HG02943 (cell line): Measurements from ENCODE around the gene GDPD4.

Experiments used
- ATAC-seq: cut with Tn5 transposase; IDR thresholded peaks from one replicate; pipeline ENCODE4 v1.9.1; 2021; ENCODE audit warnings: mild to moderate bottlenecking, low read depth, moderate library complexity; ENCODE audit not compliant: unreplicated experiment

GDPD4 gene, protein sequence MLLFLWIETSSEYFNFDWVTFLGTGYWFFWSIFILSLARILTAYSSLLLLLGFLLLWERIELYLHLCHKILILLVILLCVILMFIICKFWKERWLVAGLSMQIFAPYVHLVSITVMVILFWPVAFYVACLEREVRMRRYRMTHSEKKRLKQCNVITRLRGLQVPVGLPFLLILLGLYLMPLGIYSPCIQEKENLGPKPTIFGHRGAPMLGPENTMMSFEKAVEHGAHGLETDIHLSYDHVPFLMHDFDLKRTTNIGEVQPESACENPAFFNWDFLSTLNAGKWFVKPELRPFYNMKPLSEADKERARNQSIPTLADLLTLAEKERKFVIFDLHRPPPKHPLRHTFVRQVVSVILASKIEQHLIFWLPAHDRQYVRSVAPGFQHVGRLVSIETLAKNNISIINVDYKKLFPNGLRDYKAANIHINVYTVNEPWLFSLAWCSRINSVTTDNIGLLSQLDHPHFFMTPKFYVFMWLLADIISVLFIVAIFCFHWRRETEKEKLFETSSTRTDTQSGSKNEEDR

DNA sequence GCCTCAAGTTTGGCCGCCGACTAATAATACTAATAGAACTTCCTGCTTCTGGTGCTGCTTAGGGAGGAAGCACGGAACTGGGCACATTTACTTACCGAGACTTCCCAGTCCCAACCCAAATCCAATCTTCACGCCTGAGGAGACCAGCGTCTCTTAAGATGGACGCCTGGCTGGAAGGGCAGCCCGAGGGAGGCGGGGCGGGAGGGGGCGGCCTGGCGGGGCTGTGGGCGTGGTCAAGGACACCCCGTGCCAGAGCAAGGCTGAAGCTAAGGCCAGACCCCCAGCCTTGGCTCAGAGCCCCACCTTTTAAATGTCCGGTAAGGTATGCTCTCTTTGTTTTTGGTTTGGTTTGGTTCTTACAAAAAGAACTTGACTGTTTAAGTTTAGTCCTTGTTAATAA, at the start of gene GDPD4:
Gene GDPD4 (minus strand): TSS at position 177 of the 400 bp plus-strand sequence. CDS start 16,549 bp downstream, outside the sequence.
- ATAC-seq = no peak

DNA sequence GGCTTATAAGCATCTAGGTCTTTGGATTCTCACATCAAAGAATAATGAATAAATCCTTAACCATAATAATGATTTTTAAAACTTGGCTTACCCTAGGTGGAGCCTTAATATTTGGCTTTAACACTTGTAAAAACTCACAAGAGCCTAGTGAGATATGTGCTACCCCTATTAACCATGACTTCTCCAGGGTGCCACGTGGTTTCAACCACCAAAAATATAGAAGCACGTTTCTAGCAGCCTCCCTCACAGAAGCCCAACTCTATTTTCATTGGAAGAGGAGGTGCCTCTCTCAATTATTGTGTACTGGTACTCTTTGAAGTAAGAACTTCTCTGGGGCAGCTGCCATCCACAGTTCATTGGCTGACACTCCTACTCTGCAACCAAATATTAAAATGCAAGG, 46.5 kb upstream of the GDPD4 start:
- ATAC-seq = no peak

DNA sequence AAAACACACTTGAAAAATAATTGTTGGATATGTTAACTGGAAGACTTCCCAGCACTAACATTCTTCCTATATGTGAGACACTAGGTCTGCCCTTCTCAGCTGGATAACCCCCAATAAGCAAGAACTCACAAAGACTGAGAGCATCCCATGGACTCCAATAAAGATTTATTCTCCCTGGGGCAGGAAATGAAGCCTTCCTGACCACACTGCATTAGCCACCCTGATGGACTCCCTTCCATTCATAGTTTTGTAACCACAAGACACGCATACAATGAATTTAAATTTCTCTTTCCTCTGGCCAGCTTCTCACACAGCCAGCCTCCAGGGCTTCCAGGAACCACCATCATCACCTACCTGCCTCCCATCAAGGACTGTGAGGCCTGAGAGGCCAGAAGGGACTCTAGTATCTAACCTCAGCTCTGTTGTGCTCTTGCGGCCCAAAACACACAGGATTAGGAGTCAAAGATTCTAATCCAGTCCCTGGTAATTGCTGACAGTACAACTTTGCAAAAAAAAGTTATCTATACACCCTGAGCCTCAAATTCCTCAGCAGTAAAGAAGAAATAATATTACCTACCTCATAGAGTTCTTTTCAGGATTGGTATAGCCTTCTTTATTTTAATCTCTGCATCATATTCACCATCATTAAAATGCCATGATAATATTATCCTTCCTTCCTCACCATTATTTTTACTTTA, 45.6 kb upstream of the GDPD4 start:
- no peak for ATAC-seq

DNA sequence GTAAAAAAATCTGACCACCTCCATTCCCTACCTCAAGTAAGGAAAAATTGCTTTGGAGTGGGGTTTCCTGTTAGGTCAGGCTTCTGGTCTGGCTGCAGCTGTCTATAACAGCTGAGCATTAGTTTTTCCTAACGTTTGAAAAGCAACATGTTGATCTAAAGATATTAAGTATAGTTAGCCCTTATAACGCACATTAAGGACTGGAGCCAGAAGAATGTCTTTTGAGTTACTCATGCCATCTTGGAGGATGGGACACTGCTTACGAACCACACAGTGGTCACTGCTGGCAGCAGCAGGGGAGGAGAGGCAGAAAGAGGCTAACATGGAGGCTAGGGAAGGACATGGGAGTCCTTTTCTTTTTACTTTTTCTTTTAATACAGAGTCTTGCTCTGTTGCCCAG, 44.1 kb upstream of the GDPD4 start:
- no peak for ATAC-seq

DNA sequence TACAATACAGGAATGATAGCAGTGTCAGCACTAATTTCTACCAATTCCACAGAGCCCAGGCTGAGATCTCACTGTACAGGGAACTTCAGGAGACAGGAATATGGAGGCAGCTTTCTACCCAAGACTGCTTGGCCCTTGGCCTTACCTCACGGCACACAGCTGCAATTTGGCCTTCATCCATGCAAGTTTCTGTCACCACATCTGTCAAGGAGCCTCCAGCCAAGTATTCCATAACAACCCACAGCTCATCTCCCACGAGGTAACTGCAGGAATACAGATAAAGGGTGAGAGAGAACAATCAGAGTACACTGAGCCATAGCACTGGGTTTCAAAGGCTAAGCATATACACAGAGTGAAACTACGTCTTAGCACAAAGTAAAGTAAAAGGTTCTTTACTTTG, 39.0 kb upstream of the GDPD4 start:
- no peak for ATAC-seq

DNA sequence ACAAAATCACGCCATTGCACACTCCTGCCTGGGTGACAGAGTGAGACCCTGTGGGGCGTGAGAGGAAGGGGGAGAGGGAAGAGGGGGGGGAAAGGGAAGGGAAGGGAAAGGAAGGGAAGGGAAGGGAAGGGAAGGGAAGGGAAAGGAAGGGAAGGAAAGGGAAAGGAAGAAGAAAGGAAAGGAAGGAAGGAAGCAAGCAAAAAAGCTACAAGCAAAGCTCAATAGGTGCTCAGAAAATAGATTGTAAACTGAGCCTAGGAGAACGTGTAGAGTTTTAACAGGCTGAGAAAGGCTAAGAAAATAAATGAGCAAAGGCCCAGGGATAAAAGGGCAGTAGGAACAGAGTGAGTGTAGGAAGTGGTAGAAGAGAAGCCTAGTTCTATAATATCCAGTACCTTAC, 30.8 kb upstream of the GDPD4 start:
- no peak for ATAC-seq

DNA sequence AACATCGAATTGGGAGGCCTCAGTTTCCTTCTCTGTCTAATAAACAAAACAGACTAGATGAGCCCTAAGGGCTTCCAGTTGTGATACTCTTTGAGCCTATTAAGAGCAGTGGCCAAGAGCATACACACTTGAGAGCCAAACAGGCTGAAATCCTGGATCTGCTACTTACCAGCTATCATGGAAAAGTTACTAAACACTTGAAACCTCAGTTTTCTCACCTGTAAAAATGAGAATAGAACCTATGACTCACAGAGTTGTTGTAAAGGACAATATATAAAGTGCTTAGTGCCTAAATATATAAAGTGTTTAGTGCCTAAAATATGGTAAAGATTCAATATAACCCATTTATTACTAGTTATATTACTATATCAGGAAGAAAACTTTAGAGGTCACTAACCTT, 23.7 kb upstream of the GDPD4 start:
- no peak for ATAC-seq

DNA sequence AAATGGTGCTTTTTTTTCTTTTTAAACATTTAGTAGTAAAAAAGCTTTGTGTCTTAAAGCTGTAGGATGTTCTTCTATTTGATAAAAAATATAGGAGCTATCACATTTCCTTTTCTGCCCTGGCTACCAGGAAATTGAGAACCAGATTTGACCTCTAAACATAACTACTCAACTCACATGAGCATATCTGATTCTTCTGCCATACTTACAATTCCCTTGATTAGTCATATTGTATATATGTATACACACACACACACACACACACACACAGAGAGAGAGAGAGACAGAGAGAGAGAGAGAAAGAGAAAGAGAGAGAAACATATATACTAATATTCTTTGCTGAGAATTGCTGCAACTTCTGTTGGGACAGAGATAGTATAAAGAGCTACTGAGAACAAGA, 23.0 kb upstream of the GDPD4 start:
- no peak for ATAC-seq

DNA sequence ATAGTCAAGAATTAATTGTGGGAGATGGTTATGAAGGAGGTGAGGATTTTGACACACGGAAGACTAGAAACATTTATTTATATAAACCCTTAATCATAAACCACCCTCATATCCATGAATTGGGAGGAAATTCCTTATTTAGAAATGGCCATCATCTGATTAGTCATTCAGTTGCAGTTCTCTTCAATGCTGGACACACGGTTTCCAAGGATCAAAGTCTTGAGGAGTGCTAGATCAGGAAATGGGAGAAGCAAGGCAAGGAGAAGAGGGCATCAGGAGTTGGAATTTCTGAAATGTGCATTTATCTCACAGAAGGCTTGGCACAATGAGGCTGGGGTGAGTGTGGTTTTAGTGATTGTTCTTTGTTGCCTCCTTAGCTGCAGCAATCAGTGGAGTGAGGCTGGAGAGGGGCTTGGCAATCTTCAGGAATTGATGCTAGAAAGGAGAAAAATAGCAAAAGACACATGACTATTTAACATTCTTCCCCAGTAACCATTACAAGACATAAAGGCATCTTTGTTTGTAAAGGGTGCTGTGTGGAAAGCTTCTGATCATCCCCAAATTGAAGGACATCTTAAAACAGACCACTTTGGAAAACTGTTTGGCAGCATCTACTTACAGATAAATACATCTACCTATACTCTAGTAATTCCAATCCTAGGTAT, 21.6 kb upstream of the GDPD4 start:
- ATAC-seq = no peak

DNA sequence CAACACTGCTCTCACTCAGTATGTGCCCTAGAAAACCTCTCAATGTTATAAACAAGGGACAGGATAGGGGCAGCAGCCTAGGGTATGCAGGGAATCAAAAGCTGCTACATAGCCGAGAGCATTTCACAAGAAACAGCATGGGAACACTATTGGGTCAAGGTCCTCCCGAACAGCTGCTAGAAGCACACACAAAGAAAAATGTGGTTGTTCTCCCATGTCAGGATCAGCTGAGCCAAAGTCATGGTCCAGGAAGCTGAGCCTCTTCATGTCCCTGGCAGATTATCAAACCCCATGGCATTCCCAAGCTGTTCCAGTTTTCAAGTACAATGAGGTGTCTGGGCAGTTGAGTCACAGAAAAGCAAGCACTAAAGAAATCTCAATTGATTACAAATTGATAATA, 21.0 kb upstream of the GDPD4 start:
- no peak for ATAC-seq

DNA sequence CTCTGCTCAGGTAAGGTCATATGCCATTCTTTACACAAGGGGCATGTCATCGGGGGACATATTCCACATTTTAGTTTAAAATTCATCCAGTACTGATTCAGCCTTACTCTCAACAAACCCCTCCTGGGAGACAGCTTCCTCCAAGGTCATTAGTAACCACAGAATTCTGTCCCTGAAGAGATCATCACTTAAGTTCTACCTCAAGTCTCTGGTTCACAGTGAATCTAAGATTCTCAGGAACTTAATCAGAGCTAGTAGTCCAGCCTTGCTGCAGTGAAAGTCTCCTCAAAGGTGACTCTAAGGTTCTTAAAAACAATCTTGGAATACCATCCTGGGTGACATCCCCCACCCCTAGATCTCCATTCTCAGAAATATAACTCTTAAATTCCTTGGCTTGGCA, 18.9 kb upstream of the GDPD4 start:
- ATAC-seq = no peak

DNA sequence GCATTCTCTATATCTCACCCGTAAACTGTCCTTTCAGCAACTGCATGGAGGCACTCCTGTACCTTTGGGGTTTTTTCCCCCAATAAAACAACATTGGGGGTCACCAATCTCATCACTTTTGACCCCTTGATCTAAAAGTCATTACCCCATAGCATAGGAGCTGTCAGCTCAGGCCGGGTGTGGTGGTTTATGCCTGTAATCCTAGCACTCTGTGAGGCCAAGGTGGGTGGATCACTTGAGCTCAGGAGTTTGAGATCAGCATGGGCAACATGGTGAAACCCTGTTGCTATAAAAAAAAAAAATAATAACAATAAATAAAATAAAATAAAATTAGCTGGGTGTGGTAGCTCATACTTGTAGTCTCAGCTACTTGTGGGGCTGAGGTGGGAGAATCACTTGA, 17.1 kb upstream of the GDPD4 start:
- ATAC-seq = no peak

DNA sequence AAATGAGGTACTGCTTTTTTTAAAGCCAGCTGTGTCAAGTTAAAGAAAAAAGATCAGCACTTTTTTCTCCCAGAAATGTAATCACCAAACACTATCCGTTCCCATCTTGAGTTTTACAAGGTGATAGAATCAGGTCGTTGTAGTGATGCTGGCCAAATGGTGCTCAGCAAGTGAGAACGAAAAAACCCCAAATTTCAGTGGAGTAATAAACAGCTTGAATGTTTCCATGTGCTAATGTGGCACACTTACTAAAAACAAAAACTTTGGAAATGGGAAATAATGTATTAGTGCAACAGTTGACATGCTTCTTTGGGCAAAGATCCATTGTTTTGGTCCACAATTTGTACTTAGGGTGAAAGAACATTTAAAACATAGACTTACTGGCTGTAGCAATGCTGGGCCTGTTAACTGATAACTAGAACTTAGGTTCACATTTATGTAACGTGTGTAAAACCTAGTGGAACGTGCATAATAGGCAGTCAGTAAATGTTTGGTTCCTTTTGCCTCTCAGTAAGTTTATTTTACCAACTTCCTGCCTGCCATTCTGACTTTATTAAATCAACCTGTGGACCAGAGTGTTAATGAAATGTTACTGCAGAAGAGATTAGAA, 15.4 kb upstream of the GDPD4 start:
- ATAC-seq = no peak

DNA sequence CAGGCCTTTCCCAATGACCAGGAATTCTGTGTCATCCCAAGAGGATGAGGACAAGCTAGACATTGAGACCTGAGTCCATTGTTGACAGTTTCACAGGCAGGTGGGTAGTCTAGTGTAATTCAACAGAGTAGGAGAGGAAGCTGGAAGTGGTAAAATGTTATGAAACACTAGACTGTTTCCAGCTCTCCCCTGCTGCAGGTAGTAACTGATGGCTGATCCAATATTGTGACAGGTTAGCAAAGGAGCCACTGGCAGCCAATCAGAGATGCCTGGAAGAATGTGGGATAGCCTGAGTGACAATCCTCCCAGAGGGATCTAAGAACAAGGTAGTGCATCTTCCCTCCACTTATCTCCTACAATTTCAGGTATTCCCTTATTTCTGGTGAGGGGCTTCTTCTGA, 10.6 kb upstream of the GDPD4 start:
- no peak for ATAC-seq

DNA sequence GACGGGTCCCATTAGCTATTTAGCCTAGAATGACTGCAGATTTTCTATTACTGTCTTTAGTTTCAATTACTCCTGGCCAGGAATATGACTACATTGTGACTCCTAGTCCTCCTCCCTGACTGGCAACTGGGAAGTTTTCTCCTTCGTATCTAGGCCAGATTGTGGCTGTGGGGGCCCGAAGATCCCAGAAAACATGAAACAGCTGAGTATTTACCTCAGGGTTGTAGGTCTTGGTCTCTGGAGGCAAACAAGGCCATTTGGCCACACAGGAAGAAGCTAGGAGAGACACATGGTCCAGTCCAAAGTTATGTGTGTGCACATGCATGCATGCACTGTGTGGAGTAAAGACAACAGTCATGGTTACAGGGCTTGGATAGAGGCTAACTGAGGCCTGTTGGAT, 10.2 kb upstream of the GDPD4 start:
- ATAC-seq = no peak

DNA sequence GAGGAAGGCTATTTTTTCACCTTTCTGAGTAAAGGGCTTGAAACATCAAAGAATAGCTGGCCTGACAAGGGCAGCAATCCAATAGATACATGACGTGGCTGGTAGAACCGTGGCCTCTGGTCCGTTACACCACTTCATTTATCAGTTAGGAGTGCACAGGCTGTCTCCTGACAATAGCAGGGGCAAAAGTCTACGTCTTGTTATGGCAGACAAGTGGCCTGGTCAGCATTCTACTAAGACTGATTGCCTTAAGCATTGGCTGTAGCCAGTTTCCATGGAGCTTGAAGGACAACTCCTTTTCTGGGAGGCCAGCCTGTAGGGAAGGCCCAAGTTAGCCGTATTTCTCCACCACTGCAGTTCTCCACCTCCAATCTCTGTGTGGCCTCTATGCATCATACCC, 9.2 kb upstream of the GDPD4 start:
- ATAC-seq = no peak

DNA sequence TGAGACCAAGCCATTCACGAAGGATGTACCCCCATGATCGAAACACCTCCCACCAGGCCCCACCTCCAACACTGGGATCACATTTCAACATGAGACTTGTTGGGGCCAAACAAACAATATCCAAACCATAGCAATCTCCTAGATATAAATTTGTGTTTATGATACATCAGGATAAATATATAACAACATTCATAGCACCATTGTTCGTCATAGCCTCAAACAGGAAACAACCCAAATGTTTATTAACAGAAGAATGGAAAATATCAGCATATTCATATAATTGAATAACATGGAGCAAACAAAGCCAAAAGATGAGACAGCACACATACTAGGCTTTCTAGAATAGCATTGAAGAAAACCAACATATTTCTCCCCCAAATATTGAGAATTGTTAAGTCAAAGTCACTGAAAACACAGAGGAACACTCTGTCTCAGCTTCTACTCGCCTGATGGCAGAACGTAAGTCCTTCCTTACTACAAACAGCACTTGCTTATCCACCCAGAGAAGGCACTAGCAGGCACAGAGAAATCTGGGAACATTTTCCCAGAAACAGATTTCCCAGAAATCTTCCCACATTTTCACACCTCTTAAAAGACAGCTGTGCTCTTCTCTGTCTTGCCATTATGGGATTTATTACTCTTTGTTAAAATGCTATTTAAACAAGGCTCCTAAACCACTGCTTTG, 8.1 kb upstream of the GDPD4 start:
- ATAC-seq = no peak

DNA sequence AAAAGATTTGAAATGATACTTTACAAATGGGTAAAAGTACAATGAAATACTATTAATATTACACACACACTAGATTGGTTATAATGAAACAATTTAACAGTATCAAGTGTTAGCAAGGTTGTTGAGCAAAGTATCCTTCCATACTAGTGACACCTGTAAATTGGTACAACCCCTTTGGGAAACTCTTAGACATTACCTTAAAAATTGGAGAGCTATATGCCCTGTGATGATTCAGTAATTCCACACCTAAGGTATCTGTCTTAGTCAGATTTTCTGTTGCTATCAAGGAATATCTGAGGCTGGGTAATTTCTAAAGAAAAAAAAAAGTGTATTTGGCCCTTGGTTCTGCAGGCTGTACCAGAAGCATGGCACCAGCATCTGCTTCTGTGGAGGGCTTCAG, 7.4 kb upstream of the GDPD4 start:
- no peak for ATAC-seq

DNA sequence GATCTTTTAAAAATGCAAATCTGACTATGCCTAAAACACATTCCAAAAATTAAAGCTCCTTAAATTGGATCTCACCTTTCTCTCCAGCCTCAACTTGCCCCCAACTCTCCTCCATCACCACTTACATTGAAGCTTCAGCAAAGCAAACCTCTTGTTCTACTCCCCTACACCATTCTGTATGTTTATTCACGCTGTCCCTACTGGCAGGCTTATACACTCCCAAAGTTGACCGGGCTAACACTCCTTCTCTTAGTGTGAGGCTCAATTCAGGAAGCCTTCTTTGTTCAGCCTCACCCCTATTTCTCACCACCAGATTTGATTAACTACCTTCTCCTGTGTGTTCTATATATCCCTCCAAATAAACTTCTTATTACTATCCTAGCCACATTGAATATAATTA, 1.8 kb upstream of the GDPD4 start:
- ATAC-seq = no peak

DNA sequence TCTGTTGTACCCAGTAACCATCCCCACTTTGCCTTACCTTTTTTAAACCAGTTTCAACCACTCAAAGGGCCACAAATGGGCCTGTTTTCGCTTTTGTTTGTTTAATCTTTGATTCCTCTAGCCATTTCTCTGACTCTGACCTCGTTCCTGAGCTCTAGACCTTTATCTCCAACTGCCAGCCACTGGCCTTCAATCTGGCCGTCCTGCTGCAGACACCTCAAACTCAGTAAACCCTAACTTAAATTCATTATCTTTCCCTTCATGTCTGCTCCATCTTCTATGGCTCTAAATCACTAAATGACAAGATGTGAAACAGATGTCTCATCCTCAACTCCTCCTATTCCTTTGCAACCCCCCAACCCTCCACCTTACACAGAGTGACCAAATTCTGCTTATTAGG, 1.3 kb upstream of the GDPD4 start:
- ATAC-seq = no peak
